SKM-1 (cell line): ENCODE results near the gene IQCM.

ENCODE experiments used
- DNase-seq: peaks from one replicate; lab custom pipeline; 2025; ENCODE audit not compliant: unreplicated experiment; lab: John Stamatoyannopoulos, UW

IQCM gene

GRCh38 chr4:149781150-149781549 lies 34.5 kb downstream of the IQCM start:
- DNase-seq, result no peak

- DNase-seq, result no peak
These were observed 47.2 kb downstream of the IQCM start for GRCh38 chr4:149768477-149768876.

DNA sequence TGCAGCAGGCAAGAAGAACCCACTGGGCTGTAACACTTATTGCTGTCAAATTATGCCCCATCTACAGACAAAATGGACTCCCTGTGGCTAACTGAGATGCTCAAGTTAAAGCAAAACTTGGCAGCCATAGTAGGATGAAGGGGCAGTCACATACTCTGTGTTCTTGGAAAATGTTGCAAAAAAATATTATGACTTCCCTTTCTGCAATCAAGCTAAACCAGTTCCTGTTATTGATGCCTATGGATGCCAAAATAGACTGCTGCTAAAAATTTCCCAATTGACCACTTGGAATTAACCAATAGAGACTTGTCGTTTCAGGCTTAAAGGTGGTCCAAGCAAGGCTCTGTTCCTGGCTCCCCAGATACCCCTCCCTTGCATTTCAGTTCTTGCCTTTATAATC lies 49.5 kb downstream of the IQCM start:
- DNase-seq, result peak; percentile 46

- DNase-seq, result peak; percentile 41
These were observed 50.0 kb downstream of the IQCM start for GRCh38 chr4:149765630-149766029.

- no peak for DNase-seq
These were observed 59.7 kb downstream of the IQCM start for GRCh38 chr4:149755969-149756368.

GRCh38 chr4:149754526-149754925 lies 61.1 kb downstream of the IQCM start:
- no peak for DNase-seq

GRCh38 chr4:149752729-149753128 lies 62.9 kb downstream of the IQCM start:
- no peak for DNase-seq

- no peak for DNase-seq
These were observed 64.5 kb downstream of the IQCM start for GRCh38 chr4:149751174-149751573.

GRCh38 chr4:149749784-149750183 lies 65.9 kb downstream of the IQCM start:
- DNase-seq, result no peak

DNA sequence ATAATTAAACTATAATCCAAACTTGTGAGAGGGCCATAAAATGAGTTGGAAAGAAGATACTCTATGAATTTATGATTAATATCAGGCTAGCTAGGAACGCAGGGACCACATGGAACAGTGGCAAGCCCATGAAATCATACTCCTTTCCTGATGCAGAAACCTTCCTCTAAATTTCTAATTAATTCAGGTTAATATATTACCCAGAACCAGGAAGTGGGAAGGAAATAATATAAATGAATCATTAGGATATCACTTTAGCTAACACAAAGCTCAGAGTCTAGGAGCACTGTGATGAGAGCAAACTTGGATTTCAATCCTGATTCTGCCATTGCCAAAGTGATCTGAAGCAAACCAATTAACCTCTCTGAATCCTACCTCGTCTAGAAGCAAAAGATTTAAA lies 68.0 kb downstream of the IQCM start:
- no peak for DNase-seq

- no peak for DNase-seq
These were observed 69.4 kb downstream of the IQCM start for GRCh38 chr4:149746276-149746675.

DNA sequence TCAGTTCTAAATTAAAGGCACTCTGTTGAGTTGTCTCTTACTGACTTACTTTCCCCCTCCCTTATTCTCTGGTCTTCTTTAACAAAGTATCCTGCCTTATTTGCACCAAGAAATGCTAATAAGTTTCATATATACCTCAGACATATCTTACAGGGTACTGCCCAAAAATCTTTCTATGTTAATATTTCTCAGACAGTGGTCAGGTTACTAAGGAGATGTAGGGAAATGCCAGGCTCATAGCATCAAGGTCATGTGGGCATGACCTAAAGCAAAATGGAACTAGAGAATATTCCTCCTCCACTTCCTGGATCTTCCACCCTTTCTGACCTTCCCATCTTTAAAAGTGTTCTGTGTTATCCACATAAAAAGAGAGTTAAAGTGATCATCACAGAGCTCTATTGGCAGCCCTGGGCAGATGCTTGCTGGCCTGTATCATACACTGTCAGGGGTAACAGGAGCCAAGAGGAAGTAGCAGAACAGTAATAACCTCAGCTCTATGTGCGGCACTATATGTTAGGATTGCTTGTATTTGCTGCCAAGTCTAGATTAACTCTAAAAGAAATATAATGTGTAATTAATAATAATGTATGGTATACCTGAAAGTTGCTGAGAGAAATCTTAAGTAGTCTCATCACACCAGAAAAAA lies 74.3 kb downstream of the IQCM start:
- DNase-seq, result no peak

DNA sequence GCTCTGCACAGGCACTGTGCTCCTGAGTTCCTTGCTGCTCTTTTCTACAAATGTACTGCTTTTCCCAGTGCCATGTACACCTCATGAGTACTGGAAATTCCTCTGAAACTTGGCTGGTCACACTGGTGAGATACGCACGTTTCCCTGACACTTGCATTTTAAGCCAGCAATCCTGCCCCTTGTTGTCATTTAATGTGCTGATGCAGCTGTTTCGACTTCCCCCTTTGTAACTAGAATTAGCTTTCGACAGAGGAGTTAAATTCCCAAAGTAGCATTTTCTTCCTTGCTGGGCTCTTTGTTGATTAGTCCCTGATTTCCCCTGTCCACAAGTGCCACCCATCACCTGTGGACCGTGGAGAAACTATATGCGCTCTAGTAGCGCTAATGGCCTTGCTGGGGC lies 77.5 kb downstream of the IQCM start:
- no peak for DNase-seq

DNA sequence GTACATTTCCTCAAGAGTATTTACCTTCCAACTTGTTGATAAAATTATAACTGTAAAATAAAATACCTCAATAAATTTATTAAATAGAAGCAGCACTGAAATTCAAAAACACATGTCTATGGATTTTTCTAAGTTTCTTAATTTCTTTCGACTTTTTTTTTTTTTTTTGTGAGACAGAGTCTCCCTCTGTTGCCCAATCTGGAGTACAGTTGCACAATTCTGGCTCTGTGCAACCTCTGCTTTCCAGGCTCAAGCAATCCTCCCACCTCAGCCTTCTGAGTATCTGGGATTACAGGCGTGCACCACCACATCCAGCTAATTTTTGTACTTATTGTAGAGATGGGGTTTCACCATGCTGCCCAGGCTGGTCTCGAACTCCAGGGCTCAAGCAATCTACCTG lies 79.8 kb downstream of the IQCM start:
- no peak for DNase-seq

- no peak for DNase-seq
These were observed 87.2 kb downstream of the IQCM start for GRCh38 chr4:149728444-149728843.

DNA sequence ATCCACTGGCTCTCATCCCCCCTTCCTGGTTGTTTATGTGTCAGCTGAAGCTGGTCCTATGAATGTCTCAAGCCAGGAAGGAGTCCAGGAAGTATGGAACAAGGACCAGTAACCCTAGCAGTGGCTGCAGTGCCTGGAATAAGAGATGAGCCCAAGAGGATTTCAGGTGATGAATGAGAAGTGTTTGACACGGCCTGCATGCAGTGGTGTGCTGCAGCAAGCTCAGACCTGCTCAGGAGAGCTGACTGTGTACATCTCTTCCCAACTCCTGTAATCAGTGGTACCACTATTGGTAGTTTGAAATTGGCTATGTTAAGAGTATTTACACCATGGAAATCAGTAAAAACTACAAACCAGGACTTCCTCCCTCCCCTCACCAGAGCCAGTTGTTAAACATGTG lies 88.0 kb downstream of the IQCM start:
- no peak for DNase-seq

- no peak for DNase-seq
These were observed 92.6 kb downstream of the IQCM start for GRCh38 chr4:149723065-149723464.

DNA sequence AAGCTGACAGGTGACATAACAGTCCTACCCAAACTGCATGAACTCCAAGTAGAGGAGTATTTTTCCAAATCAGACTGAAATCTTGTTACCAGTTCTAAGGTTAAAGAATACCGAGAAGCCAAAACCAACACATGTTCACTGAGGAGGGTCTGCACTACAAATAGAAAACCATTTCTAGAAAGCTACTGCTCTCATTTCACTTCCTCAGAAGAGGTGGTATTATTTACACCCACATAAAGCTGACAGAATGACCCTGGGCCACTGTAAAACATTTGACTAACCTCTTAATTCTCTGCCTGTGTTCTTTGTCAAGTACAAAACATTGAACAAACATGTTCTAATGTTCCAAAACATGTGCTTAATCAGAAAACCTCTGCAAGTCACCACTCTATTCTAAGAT lies 95.8 kb downstream of the IQCM start:
- DNase-seq, result no peak

DNA sequence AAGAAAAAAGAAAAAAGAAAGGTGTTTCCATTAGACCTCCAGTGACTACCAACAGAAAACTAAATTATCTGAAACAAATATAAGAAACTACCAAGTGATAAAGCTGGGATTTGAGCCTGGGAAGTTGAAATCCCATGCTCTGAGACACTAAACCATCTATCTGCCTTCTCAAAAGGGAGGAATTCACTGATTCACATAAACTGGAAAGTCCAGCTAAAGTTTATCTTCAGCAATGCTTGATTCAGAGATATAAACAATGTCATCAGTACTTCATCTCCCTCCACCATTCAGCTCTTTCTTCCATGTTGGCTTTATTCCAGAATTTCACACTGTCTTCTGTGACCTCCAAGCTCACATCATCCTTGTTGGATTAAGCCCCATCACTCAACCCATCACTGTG lies 96.3 kb downstream of the IQCM start:
- no peak for DNase-seq

- DNase-seq, result no peak
These were observed 97.1 kb downstream of the IQCM start for GRCh38 chr4:149718500-149718899.

DNA sequence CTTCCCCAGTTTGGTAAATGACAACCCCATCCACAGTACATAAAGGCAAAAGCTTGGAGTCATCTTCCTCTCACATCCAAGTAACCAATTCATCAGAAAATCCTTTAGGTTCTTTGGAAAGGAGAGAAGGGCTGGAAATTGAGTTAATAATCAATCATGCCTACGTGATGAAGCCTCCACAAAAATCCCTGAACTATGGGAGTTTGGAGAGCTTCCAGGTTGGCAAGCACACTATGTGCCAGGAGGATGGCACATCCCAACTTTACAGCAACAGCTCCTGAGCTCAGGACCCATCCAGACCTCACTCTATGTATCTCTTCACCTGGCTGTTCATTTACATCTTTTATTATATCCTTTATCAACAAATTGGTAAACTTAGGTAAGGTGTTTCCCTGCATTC lies 98.9 kb downstream of the IQCM start:
- no peak for DNase-seq

DNA sequence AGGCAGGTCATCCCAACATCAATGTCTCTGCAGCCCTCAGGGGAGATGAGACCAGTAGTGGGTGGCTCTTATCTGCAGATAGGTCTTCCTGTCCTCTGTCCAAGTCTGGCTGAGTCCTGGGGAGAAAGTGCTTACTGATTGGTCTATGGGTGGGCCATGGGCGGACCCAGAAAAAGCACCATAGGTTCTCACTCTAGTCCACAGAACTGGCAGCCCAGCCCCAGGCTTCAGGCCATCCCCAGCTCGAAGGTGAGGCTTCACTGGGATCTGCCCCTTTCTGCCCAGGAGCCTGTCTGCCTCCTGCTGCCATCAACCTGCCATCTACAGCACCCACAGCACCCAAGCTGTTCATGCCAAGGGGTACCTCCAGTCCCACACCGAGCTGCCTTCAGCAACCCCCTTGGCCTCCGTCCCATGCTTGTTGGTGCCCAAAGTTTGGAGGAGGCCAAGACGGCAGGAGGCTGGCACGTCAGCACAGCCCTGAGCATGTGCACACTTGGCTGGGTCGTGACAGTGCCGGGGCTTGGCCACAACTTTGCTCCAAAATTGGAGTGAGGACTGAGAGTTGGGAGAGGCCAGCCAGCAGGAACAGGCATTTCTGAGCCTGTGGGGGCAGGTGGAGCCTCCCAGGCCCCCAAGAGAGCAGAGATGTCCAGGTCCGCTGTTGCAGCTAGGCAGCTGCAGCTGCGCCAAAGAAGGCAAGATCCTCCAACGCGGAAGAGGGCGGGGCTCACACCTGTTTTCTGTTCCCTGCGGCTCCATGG lies 99.6 kb downstream of the IQCM start:
- DNase-seq, result no peak

DNA sequence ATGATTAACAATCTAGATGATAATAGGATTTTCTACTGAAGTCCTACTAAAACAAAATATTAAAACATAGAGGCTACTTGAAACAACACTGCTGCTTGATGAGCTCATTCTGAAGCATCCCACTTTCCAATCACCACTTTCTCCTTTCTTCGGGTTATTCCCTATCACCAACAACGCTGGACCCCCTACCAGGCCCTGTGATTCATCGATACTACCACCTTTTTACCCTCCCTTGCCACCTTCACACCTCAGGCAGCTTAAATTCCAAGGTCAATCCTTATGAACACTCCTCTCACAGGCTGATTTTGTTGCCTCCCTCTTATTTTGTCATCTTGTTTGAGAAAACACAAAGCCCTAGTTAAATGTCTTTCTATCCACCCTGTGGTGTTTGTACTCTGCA lies 102.6 kb downstream of the IQCM start:
- no peak for DNase-seq
